Peyer's patch (tissue), 4 donors: Measurements from ENCODE around the gene ZNF555.

ENCODE experiments used
- CTCF ChIP-seq, 6 experiments: fragments of 450-650 bp in 4 of 6; fragments of 200-600 bp in 2 of 6; sonication (generic) in 1 of 6; IDR thresholded peaks; one replicate each; pipeline ENCODE4 v1.5.1; 2017 to 2019; ENCODE audit warnings: antibody characterized with exemption in 6 of 6, mild to moderate bottlenecking in 3 of 6, moderate library complexity in 1 of 6
- POLR2A ChIP-seq, 2 donors: fragments of 450-650 bp; IDR thresholded peaks; one replicate each; pipeline ENCODE4 v1.5.1; 2017; ENCODE audit warnings: antibody characterized with exemption in 2 of 2, mild to moderate bottlenecking in 2 of 2, moderate library complexity in 2 of 2

GRCh38 chr19:2806736-2807378 is 34.4 kb upstream of the ZNF555 start:
- TF ChIP-seq CTCF (IDR thresholded peaks at IDR 0.05) (no peak), POLR2A (IDR thresholded peaks at IDR 0.05) (no peak)
